GM15510 (cell line): ENCODE results near the gene CD44.

Experiments used
- POLR2A ChIP-seq: IDR thresholded peaks from 3 replicates; pipeline ENCODE4 v1.6.1; 2011; ENCODE audit warnings: borderline replicate concordance; ENCODE audit not compliant: insufficient read length; ENCODE audit errors: extremely low read depth

CD44 gene

GRCh38 chr11:35171226-35171625 is 32.3 kb downstream of the CD44 start:
- TF ChIP-seq POLR2A = no peak

DNA sequence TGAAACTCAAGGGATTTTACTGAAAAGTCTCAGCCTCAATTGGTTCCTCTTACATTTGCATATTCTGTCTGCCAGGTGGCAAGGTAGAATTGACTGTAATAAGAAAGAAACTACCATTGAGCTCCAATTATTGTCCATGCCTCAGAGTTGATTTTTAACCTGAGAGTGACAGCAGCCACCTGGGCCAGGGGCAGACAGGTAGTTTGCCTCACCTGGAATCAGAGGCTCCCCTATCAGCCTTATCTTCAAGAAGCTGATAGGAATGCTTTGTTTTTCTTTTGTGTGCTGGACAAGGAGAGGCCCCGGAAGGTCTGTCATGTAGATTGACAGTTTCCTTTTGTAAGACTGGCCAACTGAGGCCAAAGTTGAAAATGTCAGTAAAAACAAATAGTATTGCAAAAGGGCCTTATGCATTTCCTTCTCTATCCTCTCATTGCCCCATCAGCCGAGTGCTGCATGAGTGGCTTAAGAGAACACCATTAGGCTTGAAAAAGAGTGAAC is 34.1 kb downstream of the CD44 start:
- TF ChIP-seq POLR2A = no peak

DNA sequence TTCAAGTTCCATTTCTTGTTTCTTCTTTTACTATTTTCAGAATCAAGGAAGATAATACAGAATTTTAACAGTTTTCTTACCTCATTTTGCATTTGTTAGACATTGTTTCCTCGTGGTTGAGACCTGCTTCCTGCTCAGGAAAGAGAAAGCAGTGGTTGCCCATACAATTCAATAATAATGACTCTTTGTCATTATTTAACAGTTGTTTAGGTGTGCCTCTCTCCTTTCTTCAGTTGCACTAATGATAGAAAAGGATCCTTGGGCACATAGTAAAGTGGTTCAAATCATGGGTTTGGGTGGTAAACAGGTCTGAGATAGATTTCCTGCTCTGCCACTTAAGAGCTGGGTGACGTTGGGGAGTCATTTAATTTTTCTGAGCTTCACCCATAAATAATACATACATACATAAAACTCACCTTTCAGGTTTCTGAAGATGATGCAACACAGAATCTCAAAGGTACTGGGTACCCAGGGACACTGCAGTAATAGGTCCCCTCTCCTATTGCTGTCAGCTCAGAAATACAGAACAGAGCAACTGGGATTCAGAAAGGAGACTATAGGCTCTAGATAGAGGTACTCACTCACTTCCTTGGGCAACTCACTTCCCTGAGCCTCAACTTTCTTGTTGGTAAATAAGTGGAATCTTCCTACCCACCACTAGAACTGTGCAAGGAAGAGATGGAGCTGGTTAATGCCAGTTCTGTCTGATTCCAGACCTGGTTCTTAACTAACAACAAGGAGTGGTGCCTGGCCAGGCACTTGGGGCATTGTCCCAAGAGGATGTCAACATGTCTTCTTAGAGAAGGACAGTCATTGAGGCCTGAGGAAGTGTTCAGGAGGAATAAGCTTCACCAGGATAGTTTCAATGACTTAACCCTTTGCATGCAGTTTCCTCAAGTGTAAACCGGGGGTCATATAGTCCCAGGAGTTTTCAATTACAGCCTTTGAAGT is 34.9 kb downstream of the CD44 start:
- no peak for TF ChIP-seq POLR2A

DNA sequence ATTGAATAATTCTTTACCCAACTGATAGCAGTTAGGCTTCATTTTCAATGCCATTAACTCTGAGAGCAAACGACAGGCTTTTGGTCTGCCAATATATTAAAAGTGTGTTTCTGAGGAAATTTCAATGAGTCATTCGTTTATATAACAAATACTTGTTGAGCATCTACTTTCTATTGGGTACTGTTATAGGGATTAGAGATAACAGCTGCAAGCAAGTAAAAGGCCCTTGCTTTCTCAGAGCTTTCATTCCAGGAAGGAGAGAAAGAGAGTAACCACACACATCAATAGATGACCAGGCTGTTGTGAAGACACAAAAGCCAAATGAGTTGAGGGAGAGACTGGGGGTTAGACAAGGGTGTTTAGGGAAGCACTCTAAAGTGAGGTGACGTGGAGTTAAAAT is 35.7 kb downstream of the CD44 start:
- TF ChIP-seq POLR2A = no peak

GRCh38 chr11:35177370-35177769 is 38.4 kb downstream of the CD44 start:
- TF ChIP-seq POLR2A = no peak

GRCh38 chr11:35178067-35178805 is 39.3 kb downstream of the CD44 start:
- TF ChIP-seq POLR2A = no peak

- TF ChIP-seq POLR2A = no peak
Observed at GRCh38 chr11:35178873-35179272, 39.9 kb downstream of the CD44 start.

- no peak for TF ChIP-seq POLR2A
Observed at GRCh38 chr11:35179466-35180135, 40.6 kb downstream of the CD44 start.

DNA sequence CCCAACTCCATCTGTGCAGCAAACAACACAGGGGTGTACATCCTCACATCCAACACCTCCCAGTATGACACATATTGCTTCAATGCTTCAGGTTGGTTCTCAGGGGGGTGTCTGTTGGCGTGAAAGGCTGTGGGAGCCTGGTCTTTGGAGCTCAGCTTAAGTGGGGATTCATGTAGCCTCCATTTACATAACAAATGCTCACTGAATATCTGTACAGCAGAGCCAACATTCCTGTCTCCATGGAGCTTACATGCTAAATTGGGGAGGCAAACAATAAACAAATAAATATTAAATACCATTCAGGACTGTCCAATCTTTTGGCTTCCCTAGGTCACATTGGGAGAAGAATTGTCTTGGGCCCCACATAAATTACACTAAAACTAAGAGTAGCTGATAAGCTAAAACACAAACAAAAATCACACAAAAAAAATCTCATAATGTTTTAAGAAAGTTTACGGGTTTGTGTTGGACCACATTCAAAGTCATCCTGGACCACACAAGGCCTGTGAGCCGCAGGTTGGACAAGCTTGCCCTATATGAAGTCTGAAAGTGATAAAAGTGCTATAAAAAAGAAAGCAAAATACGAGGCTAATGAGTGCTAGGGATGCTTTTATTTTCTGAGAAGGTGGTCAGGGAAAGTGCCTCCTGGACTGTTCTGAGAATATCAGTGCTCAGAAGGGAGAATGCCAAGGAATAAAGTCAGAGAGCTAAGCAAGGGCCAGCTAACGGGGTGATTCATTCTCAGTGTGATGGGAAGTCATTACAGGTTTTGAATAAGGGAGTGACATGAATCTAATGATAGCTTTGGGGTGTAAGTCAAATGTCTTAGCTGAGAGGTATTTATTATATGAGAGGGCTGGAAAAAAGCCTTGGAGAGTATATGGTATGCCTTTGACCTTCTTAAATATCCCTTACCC is 41.6 kb downstream of the CD44 start:
- no peak for TF ChIP-seq POLR2A

GRCh38 chr11:35182317-35182939 is 43.5 kb downstream of the CD44 start:
- no peak for TF ChIP-seq POLR2A

GRCh38 chr11:35183326-35183925 is 44.5 kb downstream of the CD44 start:
- no peak for TF ChIP-seq POLR2A

DNA sequence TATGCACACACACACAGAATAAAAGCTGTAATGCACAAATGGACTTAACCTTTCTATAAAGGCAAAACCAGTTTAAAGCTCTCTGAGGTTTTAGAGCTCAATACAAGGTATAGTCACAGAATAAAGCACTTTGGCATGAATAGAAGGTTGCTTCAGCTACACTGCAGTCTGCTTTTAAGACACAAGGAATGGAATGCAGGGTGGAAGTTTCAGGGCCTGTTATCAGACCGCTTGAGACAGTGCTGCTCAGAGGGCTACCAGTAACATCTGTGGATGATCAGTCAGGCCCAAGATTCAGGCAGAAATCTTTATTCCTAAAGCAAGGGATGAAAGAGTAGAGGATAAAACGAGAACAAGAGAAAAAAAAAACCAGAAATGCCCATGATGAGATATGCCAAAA is 46.7 kb downstream of the CD44 start:
- TF ChIP-seq POLR2A = no peak

DNA sequence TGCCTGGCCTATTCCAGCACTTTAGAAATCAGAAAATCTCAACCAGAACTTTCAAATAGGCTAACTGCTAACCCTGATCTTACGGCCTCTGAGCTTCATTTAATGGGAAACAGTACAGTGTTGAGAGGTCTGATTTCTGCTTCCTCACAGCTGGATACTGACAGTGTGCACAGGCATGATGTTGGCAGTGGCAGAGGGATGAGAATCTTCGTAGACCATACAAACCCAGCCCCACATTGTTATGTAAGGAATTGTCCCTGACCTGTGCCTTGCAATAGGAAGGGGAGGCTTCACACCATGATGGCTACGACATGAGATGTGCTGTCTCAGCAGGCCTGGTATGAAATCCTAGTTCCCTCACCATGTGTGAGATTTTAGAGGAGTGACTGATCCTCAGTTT is 49.0 kb downstream of the CD44 start:
- no peak for TF ChIP-seq POLR2A
